ENCODE measurements around the gene SPATA24.

DNA sequence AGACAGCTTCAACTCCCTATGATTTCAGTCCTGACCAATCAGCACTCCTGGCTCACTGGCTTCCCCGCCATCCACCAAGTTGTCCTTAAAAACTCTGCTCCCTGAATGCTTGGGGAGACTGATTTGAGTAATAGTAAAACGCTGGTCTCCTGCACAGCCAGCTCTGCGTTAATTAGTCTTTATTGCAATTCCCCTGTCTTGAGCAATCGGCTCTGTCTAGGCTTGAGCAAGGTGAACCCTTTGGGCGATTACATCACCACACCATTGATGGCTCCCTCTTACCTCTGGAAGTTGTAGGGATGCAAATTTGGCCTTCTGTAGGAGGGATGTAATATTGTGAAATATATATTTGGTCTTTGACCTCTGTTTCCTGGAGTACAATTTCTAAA, 17.8 kb downstream of the SPATA24 start:
- TF ChIP-seq PHF8 (conservative IDR thresholded peaks at IDR 0.05; ENCODE audit: low read depth, low read length) (no peak), EZH2 (IDR thresholded peaks at IDR 0.05; ENCODE audit: low read depth, low read length, severe bottlenecking) (no peak), SP4 (IDR thresholded peaks at IDR 0.05; ENCODE audit: low read length) (no peak), POLR2AphosphoS5 (IDR thresholded peaks at IDR 0.05; ENCODE audit: low read depth, low read length) (no peak), CEBPB (IDR thresholded peaks at IDR 0.05; ENCODE audit: low read depth, low read length) (no peak), GABPA (IDR thresholded peaks at IDR 0.05; ENCODE audit: borderline replicate concordance, insufficient read depth, low read length) (no peak), JUND (IDR thresholded peaks at IDR 0.05; ENCODE audit: low read length) (no peak), MAFK (IDR thresholded peaks at IDR 0.05; ENCODE audit: low read depth, low read length) (no peak), SAP30 (IDR thresholded peaks at IDR 0.05; ENCODE audit: insufficient read depth, insufficient replicate concordance, low read length) (no peak), EGR1 (IDR thresholded peaks at IDR 0.05; ENCODE audit: borderline replicate concordance, low read depth, low read length) (no peak), SIN3A (conservative IDR thresholded peaks at IDR 0.05 in 1 of 2, IDR thresholded peaks at IDR 0.05 in 1 of 2; ENCODE audit: low read depth in 1 of 2, low read length in 2 of 2) (no peak)
- TF ChIP-seq, protein P1, sequence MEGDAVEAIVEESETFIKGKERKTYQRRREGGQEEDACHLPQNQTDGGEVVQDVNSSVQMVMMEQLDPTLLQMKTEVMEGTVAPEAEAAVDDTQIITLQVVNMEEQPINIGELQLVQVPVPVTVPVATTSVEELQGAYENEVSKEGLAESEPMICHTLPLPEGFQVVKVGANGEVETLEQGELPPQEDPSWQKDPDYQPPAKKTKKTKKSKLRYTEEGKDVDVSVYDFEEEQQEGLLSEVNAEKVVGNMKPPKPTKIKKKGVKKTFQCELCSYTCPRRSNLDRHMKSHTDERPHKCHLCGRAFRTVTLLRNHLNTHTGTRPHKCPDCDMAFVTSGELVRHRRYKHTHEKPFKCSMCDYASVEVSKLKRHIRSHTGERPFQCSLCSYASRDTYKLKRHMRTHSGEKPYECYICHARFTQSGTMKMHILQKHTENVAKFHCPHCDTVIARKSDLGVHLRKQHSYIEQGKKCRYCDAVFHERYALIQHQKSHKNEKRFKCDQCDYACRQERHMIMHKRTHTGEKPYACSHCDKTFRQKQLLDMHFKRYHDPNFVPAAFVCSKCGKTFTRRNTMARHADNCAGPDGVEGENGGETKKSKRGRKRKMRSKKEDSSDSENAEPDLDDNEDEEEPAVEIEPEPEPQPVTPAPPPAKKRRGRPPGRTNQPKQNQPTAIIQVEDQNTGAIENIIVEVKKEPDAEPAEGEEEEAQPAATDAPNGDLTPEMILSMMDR (IDR thresholded peaks at IDR 0.05; ENCODE audit: control extremely low read depth in 1 of 3, insufficient read depth in 1 of 3, low read depth in 1 of 3, low read length in 3 of 3), result no peak
- TF ChIP-seq, protein P2, sequence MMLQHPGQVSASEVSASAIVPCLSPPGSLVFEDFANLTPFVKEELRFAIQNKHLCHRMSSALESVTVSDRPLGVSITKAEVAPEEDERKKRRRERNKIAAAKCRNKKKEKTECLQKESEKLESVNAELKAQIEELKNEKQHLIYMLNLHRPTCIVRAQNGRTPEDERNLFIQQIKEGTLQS (IDR thresholded peaks at IDR 0.05; ENCODE audit: insufficient read depth, low read depth, low read length), result no peak

All from H1 (cell line).